Stomach (tissue), 4 donors: ENCODE results near the gene TCF23.

Experiments
- CTCF ChIP-seq, 7 experiments: fragments of 450-650 bp in 4 of 7; fragments of 200-600 bp in 3 of 7; sonication (generic) in 3 of 7; IDR thresholded peaks; one replicate each; pipeline ENCODE4 v1.5.1; 2016 to 2019; ENCODE audit warnings: antibody characterized with exemption in 7 of 7, control low read depth in 2 of 7, mild to moderate bottlenecking in 1 of 7
- EP300 ChIP-seq: sonication (generic); formaldehyde crosslinking; IDR thresholded peaks from one replicate; pipeline ENCODE4 v1.6.1; 2017; ENCODE audit warnings: antibody characterized with exemption
- POLR2A ChIP-seq, 4 donors: fragments of 450-650 bp; IDR thresholded peaks; one replicate each; pipeline ENCODE4 v1.6.1; 2016; ENCODE audit warnings: antibody characterized with exemption in 4 of 4, control low read depth in 2 of 4, mild to moderate bottlenecking in 1 of 4, moderate library complexity in 1 of 4
- POLR2AphosphoS5 ChIP-seq, 3 donors: sonication (generic); formaldehyde crosslinking; IDR thresholded peaks; one replicate each; pipeline ENCODE4 v1.6.1; 2016; ENCODE audit warnings: antibody characterized with exemption in 3 of 3

GRCh38 chr2:27137322-27137935 lies 11.4 kb upstream of the TCF23 start:
- TF ChIP-seq CTCF (IDR thresholded peaks at IDR 0.05), result no peak
- no peak for TF ChIP-seq POLR2A (IDR thresholded peaks at IDR 0.05)
- no peak for TF ChIP-seq POLR2AphosphoS5 (IDR thresholded peaks at IDR 0.05)
- no peak for TF ChIP-seq EP300
